GM21786 (cell line): ENCODE data around the gene PSME2.
"Not testable (repeated sequence)": the region's sequence is repeated elsewhere in the genome, so short reads cannot be mapped to it uniquely, and the experiment has no call there.

Source experiments
- ATAC-seq: cut with Tn5 transposase; IDR thresholded peaks from one replicate; pipeline ENCODE4 v1.9.1; 2021; ENCODE audit not compliant: unreplicated experiment

PSME2 gene

GRCh38 chr14:24115422-24116127, 30.8 kb downstream of the PSME2 start:
- ATAC-seq = no peak

DNA sequence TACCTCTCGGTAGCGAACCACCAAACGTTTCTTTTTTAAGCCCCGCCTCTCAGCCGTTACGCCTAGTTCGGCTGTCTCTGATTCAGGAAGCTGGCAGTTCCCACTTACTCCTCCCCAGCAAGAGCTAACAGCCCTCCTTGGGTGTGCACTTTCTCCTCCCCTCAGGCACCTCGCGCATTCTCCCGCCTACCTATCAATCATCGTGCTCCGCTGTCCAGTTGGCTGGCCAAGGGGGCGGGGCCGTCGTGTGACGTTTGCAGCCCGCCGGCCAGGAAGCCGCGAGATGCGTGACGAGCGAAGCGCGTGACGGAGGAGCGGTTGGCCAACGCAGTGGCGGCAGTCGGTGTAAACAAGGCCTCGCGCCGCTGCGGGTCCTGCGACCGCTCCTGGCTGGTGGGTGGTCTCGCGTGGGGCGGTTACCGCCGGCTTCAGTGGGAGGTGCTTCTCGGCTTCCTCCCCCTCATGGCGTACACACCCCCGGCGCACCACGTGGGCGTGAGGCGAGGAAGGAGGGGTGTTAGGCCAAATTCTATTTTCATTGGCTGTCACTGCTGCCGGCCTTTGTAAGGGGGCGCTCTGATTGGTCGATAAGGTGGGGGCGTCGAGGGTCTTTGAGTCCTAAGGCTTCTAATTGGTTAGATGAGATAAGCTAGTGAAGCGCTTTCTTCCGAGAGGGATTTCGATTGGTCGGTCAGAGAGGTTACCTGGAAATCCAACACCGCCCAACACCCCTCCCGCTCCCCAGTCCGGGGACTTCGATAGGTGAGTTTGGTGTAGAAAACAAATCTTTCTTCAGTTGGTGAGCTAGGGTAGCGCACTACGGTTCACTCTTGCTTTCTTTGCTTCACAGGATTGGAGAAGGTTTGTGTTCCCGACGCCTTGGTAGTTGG, 31.6 kb downstream of the PSME2 start, which contains the start of the genes DCAF11 and NRL:
Gene DCAF11, plus strand, starts transcription at position 246 of the 890 bp plus-strand sequence. CDS start 818 bp downstream, outside the sequence.
Gene NRL, minus strand, starts transcription at position 418 of the 890 bp plus-strand sequence. CDS start 32,101 bp downstream, outside the sequence.
- ATAC-seq = peak; percentile 87

DNA sequence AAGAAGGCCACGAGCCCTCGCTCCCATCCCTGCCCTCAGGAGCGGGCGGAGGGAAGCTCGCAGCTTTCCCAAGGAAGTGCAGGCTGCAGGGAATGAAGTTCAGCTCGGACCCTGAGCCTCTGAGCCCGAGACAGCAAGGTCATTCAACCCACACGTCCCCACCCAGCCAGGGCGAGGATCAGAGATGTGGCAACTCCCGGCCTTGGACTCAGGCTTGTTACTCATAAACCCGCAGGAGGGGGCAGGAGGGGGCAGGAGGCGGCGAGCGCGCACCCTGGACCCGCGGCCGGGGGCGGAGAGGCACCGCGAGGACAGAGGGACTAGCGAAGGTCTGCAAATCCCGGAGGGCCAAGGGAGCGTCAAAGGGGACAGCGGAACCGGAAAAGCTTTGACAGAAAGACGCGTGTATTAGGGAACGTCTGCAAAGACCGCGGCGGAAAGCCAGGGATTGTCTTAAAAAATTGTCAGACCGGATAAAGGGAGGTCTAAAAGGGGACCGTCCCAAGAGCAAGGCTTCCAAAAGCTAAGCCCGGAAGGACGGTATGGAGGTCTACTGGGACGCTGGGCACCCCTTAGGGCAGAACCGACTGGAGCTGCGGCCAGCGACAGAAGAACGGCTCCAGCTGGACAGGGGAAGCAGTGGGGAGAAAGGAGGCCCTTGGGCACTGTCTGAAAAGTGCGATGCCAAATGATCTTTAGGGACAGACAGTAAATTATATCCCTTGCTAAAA, 32.4 kb downstream of the PSME2 start:
- peak; percentile 28 for ATAC-seq

DNA sequence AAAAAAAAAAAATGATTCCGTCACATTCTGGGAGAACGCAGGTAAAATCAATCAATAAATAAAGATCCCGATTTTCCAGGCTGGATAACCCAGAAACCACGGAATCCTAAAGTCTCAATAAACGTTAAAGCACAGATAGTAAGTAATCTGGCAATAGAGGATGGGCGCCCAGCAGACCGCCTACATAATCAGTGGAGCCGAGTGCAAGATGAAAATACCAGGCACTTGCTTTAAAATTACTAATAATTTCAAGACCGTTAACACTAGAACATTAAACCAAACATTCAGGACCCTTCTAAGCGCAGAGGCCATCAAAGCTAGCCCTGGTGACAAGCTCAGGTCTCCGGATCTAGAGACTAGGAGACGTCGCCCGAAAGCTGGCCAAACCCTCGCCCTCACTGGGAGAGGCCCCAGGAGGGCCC, 33.0 kb downstream of the PSME2 start:
- no peak for ATAC-seq

DNA sequence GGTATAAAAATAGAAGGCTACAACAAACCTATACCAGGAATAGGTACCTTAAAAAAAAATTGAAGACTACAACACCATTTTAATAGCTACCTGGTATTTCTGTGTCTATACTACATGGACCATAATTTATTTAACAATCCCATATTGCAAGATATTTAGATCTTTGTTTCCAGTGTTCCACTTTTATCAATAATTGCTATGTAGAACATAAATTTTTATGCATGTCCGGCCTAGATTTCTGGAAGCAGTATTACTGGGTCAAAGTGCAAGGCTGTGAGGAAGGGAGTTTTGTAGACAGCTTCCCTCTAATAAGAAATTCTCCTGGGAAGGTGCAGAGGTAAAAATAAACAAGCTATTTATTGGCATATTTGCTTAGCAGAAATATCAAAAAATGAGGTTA, 35.9 kb downstream of the PSME2 start:
- no peak for ATAC-seq

DNA sequence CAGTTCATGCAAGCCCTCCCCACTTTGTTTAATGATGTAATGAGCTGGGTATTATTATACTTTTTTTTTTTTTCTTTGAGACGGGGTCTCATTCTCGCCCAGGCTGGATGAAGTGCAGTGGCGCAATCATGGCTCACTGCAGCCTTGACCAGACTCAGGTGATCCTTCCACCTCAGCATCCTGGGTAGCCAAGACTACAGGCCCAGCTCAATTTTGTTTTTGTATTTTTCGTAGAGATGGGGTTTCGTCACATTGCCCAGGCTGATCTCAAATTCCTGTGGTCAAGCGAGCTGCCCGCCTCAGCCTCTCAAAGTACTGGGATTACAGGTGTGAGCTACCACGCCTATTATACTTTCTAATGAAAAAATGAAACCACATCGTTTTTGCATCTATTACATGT, 36.4 kb downstream of the PSME2 start:
- no peak for ATAC-seq

DNA sequence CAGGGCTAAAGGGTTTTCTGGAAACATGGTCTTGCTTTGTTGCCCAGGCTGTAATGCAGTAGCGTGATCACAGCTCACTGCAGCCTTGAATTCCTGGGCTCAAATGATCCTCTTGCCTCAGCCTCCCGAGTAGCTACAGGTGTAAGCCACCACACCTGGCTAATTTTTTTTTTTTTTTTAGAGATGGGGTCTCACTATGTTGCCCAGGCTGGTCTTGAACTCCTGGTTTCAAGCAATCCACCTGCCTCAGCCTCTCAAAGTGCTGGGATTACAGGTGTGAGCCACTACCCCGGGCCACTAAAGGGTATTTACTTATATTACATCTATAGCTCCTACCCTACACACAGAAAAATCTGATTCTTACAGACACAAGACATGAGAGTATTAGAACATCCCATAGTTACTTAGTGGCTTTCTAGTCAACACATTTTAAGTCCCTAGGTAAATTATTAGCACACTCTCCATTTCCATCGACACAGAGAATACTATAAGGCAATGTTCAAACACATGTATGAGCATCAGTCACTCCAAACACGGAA, 38.0 kb downstream of the PSME2 start:
- no peak for ATAC-seq

DNA sequence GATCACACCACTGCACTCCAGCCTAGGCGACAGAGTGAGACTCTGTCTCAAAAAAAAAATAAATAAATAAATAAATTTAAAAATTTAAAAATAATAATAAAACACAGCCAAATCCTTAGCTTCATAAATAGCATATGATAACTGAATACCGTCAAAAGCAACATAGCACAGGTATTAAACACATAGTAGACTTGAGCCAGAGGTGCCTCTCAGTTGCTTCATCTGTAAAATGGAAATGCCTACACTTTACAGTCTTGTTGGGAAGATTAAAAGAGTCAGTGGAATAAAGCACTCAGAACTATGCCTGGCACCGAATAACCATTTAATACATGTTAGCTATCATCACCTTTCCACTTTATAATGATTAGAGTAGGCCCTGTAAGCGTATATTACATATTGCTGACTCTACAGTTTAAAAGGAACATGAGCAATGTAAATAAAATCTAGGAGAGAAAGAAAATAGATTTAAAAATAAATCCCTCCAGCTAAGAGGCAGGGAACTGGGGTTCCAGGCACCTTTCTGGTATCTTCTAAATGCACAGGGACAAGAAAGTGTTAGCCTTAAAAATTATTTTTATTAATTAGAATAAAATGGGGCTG, 39.6 kb downstream of the PSME2 start:
- ATAC-seq = no peak

DNA sequence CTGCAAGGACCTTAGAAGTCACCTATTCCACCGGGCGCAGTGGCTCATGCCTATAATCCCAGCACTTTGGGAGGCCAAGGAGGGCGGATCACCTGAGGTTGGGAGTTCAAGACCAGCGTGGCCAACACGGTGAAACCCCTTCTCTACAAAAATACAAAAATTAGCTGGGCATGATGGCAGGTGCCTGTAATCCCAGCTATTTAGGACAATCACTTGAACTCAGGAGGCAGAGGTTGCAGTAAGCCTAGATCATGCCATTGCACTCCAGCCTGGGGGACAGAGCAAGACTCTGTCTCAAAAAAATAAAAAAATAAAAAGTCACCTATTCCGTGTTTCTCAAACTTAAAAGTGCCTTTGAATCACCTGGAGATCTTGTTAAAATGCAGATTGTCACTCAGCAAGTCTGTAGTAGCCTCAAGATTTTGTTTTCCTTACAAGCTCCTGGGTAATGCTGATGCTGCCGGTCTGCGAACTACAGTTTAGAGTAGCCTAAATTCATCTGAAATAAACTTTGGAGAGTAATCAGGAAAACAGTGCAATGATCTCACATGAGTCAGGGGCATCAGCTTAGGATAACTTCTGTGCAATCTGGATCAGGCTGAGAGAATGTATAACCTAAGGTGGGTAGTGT, 40.7 kb downstream of the PSME2 start:
- not testable (repeated sequence) for ATAC-seq

DNA sequence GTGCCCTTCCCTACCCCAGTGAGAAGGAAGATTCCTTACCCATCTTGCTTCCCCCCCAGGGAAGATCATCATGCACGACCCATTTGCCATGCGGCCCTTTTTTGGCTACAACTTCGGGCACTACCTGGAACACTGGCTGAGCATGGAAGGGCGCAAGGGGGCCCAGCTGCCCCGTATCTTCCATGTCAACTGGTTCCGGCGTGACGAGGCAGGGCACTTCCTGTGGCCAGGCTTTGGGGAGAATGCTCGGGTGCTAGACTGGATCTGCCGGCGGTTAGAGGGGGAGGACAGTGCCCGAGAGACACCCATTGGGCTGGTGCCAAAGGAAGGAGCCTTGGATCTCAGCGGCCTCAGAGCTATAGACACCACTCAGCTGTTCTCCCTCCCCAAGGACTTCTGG, 43.0 kb downstream of the PSME2 start:
- no peak for ATAC-seq

GRCh38 chr14:24102357-24103048, 43.9 kb downstream of the PSME2 start:
- no peak for ATAC-seq

DNA sequence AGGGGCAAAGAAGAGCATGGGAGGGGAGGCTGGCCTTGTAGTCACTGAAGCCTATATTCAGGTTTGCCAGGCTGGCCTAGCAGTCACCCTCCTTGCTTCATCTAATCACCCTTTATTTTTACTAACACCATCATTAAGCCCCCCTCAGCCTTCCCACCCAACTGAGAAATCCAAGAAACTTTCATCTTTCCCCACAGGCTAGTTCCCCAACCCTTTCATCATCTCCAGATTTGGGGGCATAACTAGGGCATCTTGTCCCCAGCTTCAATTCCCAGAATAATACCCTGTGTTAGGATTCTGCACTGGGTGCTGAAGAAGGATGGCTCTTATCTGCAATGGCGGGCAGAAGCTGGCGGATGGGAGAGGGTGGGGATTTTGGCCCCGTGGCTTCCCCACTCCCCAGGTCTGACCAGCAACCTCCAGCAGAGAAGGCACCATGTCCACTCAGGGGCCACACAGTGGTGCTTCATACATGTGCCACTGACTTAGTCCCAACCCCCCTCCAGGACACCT, 45.4 kb downstream of the PSME2 start:
- ATAC-seq = no peak

DNA sequence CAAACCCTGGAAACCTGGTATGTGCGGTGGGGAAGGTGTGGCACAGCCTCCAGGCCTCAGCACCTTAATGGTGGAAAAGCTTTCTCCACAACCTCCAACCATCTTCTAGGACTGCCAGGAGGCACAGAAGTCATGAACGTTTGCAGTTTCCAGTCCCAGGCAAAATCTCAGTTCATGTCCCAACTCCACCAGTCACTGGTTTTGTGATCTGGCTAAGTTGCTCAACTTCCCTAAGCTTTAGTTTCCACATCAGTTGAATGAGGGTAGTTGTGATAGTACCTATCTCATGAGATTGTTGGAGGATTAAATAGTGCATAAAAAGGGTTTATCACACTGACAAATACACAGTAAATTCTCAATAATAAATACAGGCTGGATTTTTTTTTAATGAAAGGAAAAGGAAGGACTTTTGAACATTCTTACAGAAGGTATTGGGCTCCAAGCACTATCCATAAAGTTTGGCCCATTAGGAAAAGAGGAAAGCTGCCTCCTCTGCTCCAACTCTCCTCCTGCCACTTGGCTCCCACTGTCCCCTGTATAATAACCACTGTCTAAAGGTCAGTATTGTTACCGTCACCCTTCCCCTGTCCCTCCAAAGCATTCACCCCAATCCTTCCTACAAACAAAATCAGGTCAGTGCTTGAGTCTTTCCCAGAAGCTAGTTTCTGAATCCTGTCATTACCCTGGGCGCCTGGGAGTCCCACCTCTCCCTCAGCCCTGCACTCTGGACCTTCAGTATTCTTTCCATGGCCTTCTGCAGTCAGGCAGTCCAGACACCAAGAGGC, 46.0 kb downstream of the PSME2 start:
- no peak for ATAC-seq

GRCh38 chr14:24098927-24099813, 47.2 kb downstream of the PSME2 start:
- ATAC-seq = no peak

GRCh38 chr14:24098229-24098926, 48.0 kb downstream of the PSME2 start:
- no peak for ATAC-seq

GRCh38 chr14:24096545-24097181, 49.7 kb downstream of the PSME2 start:
- no peak for ATAC-seq
